AG04449 (cell line): Measurements from ENCODE around the gene GSTO1.

ENCODE experiments used
- CTCF ChIA-PET: fragments of 350-600 bp; formaldehyde crosslinking; extraction: SDS; loops from one replicate; lab custom pipeline; 2021; ENCODE audit warnings: antibody characterized with exemption; lab: Yijun Ruan, JAX
- POLR2A ChIA-PET: fragments of 400-600, 350-600 bp; formaldehyde crosslinking; extraction: SDS; loops from one replicate; lab custom pipeline; 2020; ENCODE audit warnings: antibody characterized with exemption, inconsistent platforms; lab: Yijun Ruan, JAX
- DNase-seq: peaks from one replicate; pipeline ENCODE4 v3.0.0-alpha.2; 2010; ENCODE audit warnings: low read depth, low spot score
- H3K4me3 ChIP-seq: 2 replicates; pipeline ENCODE4 v1.5.1; 2011; ENCODE audit warnings: low read depth, mild to moderate bottlenecking, control low read depth, low read length
- TF ChIP-seq, protein P1 (sequence below): IDR thresholded peaks from one replicate; pipeline ENCODE4 v1.5.1; 2011; ENCODE audit warnings: mild to moderate bottlenecking, moderate library complexity, low read length, control low read depth, inconsistent platforms; ENCODE audit not compliant: insufficient read depth; ENCODE audit errors: missing control alignments

The GSTO1 gene

DNA sequence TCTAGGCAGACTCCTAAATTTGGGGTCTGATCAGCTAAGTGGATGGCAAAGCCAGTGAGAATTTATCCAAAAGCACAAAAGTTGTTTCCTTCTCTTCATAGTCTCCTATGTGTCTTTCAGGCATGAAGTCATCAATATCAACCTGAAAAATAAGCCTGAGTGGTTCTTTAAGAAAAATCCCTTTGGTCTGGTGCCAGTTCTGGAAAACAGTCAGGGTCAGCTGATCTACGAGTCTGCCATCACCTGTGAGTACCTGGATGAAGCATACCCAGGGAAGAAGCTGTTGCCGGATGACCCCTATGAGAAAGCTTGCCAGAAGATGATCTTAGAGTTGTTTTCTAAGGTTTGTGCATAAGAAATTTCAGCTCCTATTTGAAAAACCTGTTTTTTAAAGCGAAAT is 4.8 kb downstream of the GSTO1 start:
- H3K4me3 ChIP-seq: no peak overlapping the region
- POLR2A ChIA-PET: interaction anchor here (1.7 kb wide), 1 partner anchor 10 kb away, joined by 5 read pairs; the partner anchor contains the start of gene GSTO2
- TF ChIP-seq, protein P1, sequence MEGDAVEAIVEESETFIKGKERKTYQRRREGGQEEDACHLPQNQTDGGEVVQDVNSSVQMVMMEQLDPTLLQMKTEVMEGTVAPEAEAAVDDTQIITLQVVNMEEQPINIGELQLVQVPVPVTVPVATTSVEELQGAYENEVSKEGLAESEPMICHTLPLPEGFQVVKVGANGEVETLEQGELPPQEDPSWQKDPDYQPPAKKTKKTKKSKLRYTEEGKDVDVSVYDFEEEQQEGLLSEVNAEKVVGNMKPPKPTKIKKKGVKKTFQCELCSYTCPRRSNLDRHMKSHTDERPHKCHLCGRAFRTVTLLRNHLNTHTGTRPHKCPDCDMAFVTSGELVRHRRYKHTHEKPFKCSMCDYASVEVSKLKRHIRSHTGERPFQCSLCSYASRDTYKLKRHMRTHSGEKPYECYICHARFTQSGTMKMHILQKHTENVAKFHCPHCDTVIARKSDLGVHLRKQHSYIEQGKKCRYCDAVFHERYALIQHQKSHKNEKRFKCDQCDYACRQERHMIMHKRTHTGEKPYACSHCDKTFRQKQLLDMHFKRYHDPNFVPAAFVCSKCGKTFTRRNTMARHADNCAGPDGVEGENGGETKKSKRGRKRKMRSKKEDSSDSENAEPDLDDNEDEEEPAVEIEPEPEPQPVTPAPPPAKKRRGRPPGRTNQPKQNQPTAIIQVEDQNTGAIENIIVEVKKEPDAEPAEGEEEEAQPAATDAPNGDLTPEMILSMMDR: no peak
- no peak for DNase-seq
- CTCF ChIA-PET: interaction anchor here (1.0 to 3.5 kb wide), 3 partner anchors 32 to 370 kb away, joined by 3 to 14 read pairs (median 13); no protein-coding TSS in a partner anchor

DNA sequence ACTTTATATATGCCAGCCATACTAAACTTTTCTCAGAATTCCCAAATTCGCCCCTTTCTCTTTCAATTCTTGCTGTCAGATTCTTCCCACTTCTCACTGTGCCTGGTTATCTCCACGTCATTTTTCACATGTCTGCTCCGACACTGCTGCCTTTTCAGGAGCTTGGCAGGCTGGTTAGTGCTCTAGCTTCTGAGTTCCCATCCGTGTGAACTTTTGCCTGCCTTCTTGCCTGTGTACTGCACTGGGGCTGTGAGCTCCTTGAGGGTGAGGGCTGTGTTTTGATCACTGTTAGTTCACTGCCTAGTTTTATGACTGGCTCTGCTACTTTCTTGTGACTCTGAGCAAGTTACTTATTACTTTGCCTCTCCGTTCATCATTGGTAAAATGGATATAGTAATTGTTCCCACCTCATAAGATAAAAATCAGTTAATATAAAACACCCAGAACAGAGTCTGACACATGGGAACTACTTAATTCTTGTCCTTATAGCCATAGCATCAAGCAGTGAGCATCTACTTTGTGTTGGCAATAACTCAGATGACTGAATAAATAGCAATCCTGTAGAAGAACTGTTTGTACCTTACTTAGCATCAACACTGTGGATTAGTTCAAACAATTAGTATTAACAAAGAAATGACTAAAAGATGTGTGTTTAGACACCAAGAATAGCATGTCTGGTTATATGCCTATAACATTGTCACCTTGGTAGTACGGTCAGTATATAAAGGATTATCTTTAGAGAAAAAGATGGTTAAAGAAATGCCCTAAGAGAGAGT is 5.5 kb downstream of the GSTO1 start:
- no peak for DNase-seq
- TF ChIP-seq, protein P1: no peak
- ChIA-PET CTCF (interaction anchor here (1.0 to 3.5 kb wide), 6 partner anchors 9 to 371 kb away, joined by 3 to 14 read pairs (median 4); no protein-coding TSS in a partner anchor), POLR2A (interaction anchor here (1.7 kb wide), 1 partner anchor 9 kb away, joined by 5 read pairs; the partner anchor contains the start of gene GSTO2)
- H3K4me3 ChIP-seq: no peak overlapping the region

DNA sequence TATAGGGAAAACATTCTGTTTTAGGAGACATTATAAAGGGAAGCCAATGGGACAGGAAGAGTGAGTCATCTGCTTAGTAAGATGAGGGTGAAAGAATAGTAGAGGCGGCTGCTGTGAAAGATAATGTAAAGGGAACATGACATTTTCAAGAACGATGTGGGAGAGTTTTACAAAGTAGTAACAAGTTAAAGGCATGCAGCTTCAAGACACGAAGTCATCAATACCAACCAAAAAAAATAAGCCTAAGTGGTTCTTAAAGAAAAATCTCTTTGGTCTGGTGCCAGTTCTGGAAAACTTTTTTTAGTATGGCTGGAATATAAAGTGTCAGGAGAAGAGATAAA is 6.1 kb downstream of the GSTO1 start:
- H3K4me3 ChIP-seq: no peak overlapping the region
- CTCF ChIA-PET: interaction anchor here (0.8 to 3.8 kb wide), 7 partner anchors 9 to 216 kb away, joined by 3 to 28 read pairs (median 5); no protein-coding TSS in a partner anchor
- POLR2A ChIA-PET: no interaction called here
- no peak for DNase-seq
- TF ChIP-seq, protein P1: no peak

DNA sequence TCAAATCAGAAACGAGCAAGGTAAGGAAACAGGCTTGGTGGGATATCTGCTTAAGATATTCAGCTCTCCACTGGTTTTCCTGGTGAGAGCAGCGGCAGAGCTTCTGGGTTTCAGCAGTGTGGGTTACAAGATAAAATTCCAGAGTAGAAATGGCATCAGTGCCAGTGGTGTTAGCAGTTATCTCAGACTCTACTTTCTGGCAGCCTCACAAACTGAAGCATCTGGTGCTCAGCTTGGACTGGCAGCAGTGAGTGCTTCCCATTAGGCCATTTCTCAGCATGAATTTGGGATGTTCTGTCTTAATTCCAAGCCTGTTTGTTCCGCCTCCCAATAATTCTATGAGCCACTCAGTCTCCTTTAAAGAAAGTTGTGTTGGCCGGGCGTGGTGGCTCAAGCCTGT is 7.4 kb downstream of the GSTO1 start:
- H3K4me3 ChIP-seq: no peak overlapping the region
- POLR2A ChIA-PET: no interaction called here
- TF ChIP-seq, protein P1: no peak
- CTCF ChIA-PET: interaction anchor here (1.4 to 3.8 kb wide), 3 partner anchors 12 to 217 kb away, joined by 3 to 28 read pairs (median 8); no protein-coding TSS in a partner anchor
- DNase-seq: no peak

DNA sequence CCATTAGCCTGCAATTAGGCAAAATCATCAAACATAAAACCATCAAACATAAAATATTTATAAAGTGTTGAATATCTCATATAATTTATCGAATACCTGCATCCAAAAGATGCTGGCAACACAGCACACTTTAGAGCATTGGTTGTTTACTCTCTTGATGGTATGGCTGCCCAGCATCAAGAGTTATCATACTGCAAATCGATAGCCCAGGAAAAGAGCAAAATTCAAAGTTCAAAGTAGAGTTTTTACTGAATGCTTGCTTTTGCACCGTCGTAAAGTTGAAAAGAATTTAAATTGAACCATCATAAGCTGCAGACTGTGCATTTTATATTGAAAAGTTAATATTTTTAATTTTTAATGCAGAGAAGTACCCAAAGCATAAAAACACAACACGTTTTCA is 10.1 kb downstream of the GSTO1 start:
- no peak overlapping the region for H3K4me3 ChIP-seq
- ChIA-PET POLR2A (no interaction called here), CTCF (interaction anchor here (1.1 to 3.8 kb wide), 3 partner anchors 9 to 40 kb away, joined by 3 to 28 read pairs (median 8); no protein-coding TSS in a partner anchor)
- TF ChIP-seq, protein P1: no peak
- DNase-seq: no peak
